ENCODE measurements around the gene SASH1.

SASH1 gene

GRCh38 chr6:148465670-148466069 is 123.0 kb downstream of the SASH1 start:
- DNase-seq = peak; percentile 7
- in situ Hi-C loops (cut with MboI; ENCODE audit: low pct_unique_long_range_greater_than_20kb, low sequenced_read_pairs) = loop anchor here (25.0 kb wide), 1 partner anchor 278 kb away; no protein-coding TSS in a partner anchor

- DNase-seq = no peak
- in situ Hi-C loops (cut with MboI; ENCODE audit: low pct_unique_long_range_greater_than_20kb, low sequenced_read_pairs) = loop anchor here (25.0 kb wide), 1 partner anchor 279 kb away; no protein-coding TSS in a partner anchor
Measured at GRCh38 chr6:148466158-148466557, 123.5 kb downstream of the SASH1 start.

- in situ Hi-C loops (cut with MboI; ENCODE audit: low pct_unique_long_range_greater_than_20kb, low sequenced_read_pairs) = loop anchor here (25.0 kb wide), 1 partner anchor 281 kb away; no protein-coding TSS in a partner anchor
- no peak for DNase-seq
Measured at GRCh38 chr6:148467926-148468325, 125.3 kb downstream of the SASH1 start.

GRCh38 chr6:148470156-148470555 is 127.5 kb downstream of the SASH1 start:
- in situ Hi-C loops (cut with MboI; ENCODE audit: low pct_unique_long_range_greater_than_20kb, low sequenced_read_pairs) = loop anchor here (25.0 kb wide), 1 partner anchor 283 kb away; no protein-coding TSS in a partner anchor
- DNase-seq = no peak

- DNase-seq = no peak
- in situ Hi-C loops (cut with MboI; ENCODE audit: low pct_unique_long_range_greater_than_20kb, low sequenced_read_pairs) = loop anchor here (25.0 kb wide), 1 partner anchor 284 kb away; no protein-coding TSS in a partner anchor
Measured at GRCh38 chr6:148470606-148471465, 128.2 kb downstream of the SASH1 start.

GRCh38 chr6:148471624-148472159 is 129.1 kb downstream of the SASH1 start:
- in situ Hi-C loops (cut with MboI; ENCODE audit: low pct_unique_long_range_greater_than_20kb, low sequenced_read_pairs) = loop anchor here (25.0 kb wide), 1 partner anchor 284 kb away; no protein-coding TSS in a partner anchor
- no peak for DNase-seq

- in situ Hi-C loops (cut with MboI; ENCODE audit: low pct_unique_long_range_greater_than_20kb, low sequenced_read_pairs) = loop anchor here (25.0 kb wide), 1 partner anchor 285 kb away; no protein-coding TSS in a partner anchor
- no peak for DNase-seq
Measured at GRCh38 chr6:148472171-148473105, 129.8 kb downstream of the SASH1 start.

GRCh38 chr6:148479497-148479896 is 136.9 kb downstream of the SASH1 start:
- DNase-seq = no peak
- in situ Hi-C loops (cut with MboI; ENCODE audit: low pct_unique_long_range_greater_than_20kb, low sequenced_read_pairs) = no loop called here

- no peak for DNase-seq
- in situ Hi-C loops (cut with MboI; ENCODE audit: low pct_unique_long_range_greater_than_20kb, low sequenced_read_pairs) = no loop called here
Measured at GRCh38 chr6:148487461-148487860, 144.8 kb downstream of the SASH1 start.

GRCh38 chr6:148491638-148492251 is 149.1 kb downstream of the SASH1 start:
- no peak for DNase-seq
- in situ Hi-C loops (cut with MboI; ENCODE audit: low pct_unique_long_range_greater_than_20kb, low sequenced_read_pairs) = no loop called here

GRCh38 chr6:148492654-148493290 is 150.1 kb downstream of the SASH1 start:
- DNase-seq = no peak
- in situ Hi-C loops (cut with MboI; ENCODE audit: low pct_unique_long_range_greater_than_20kb, low sequenced_read_pairs) = no loop called here

- no peak for DNase-seq
- in situ Hi-C loops (cut with MboI; ENCODE audit: low pct_unique_long_range_greater_than_20kb, low sequenced_read_pairs) = no loop called here
Measured at GRCh38 chr6:148493424-148493823, 150.8 kb downstream of the SASH1 start.

- no peak for DNase-seq
- in situ Hi-C loops (cut with MboI; ENCODE audit: low pct_unique_long_range_greater_than_20kb, low sequenced_read_pairs) = no loop called here
Measured at GRCh38 chr6:148494226-148494625, 151.6 kb downstream of the SASH1 start.

- in situ Hi-C loops (cut with MboI; ENCODE audit: low pct_unique_long_range_greater_than_20kb, low sequenced_read_pairs) = no loop called here
- DNase-seq = no peak
Measured at GRCh38 chr6:148495029-148495428, 152.4 kb downstream of the SASH1 start.

GRCh38 chr6:148497257-148497656 is 154.6 kb downstream of the SASH1 start:
- in situ Hi-C loops (cut with MboI; ENCODE audit: low pct_unique_long_range_greater_than_20kb, low sequenced_read_pairs) = no loop called here
- no peak for DNase-seq

GRCh38 chr6:148497717-148498116 is 155.1 kb downstream of the SASH1 start:
- in situ Hi-C loops (cut with MboI; ENCODE audit: low pct_unique_long_range_greater_than_20kb, low sequenced_read_pairs) = no loop called here

GRCh38 chr6:148500402-148500801 is 157.8 kb downstream of the SASH1 start:
- DNase-seq = no peak
- in situ Hi-C loops (cut with MboI; ENCODE audit: low pct_unique_long_range_greater_than_20kb, low sequenced_read_pairs) = no loop called here

More at GRCh38 chr6:148497717-148498116, 155.1 kb downstream of the SASH1 start:
- DNase-seq = no peak

- DNase-seq = no peak
- in situ Hi-C loops (cut with MboI; ENCODE audit: low pct_unique_long_range_greater_than_20kb, low sequenced_read_pairs) = no loop called here
Measured at GRCh38 chr6:148501178-148501590, 158.5 kb downstream of the SASH1 start.
